Esophagus mucosa (tissue), 1 donor: ENCODE measurements around the gene MAT2A. TPM values are rescaled to one million over a fixed set of nuclear protein-coding genes. Genes with fewer than 3 reads are reported as not detected.
"Not testable (repeated sequence)": the region's sequence is repeated elsewhere in the genome, so short reads cannot be mapped to it uniquely, and the experiment has no call there.

Experiments
- ATAC-seq: fragments of 200-7000 bp; cut with Tn5 transposase; one replicate; pipeline ENCODE4 v1.9.1; 2020
- total RNA-seq: library from RNA; stranded (reverse); gene quantifications from one replicate; pipeline ENCODE4 v1.2.4, GENCODE V29; 2023
- donor health status: DM: yes; HTN: yes; CAD: no.

Gene MAT2A
- total RNA-seq, 1 donor from 2014 or later, result 235 TPM

- no peak for ATAC-seq
Measured at GRCh38 chr2:85547859-85548607, 9.1 kb downstream of the MAT2A start.

DNA sequence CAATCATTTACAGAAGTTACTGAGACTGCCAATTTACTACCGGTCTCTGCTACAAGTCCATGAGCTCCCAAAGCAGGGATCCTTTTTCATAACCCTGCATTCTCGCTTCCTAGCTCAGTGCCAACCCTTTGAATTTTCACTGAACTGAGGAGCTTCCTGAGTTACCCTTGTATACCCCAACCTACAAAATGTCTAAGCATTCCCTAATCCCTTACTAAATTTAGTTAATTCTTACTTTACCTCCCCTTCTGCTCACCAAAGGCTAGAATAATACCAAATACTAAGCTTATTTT lies 9.6 kb downstream of the MAT2A start:
- ATAC-seq, result no peak

DNA sequence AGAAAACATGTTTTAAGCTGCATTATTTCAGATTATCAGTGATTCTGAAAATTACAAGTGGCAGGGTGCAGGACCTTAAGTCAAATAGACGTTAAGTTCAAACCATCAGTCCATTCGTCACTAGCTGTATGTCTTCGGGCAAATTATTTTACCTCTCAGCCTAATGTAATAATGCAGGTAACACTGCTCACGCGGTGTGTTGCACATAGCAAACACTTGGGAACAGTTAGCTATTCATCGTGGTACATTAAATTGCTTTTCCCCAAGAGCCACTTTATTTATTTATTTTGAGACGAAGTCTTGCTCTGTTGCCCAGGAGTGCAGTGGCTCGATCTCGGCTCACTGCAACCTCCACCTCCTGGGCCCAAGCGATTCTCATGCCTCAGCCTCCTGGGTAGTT lies 10.1 kb downstream of the MAT2A start:
- ATAC-seq, result no peak

DNA sequence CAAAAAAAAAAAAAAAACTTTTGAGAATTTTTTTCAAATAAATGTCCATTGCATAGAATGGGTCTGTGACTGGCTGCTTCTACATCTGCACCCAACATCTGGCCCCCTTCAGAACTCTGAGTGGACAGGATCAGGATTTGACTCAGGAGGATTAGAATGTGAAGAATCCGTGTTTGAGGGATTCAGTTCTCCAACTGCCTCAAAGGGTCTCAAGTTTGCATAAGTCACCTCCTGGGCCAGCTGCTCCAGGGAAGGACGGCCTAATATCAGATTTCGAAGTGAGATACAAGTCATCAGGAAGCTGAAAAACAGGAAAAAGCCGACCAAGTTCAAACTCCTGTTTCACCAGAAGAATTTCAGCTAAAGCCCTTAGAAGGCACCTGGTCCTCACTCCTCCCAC lies 10.9 kb downstream of the MAT2A start:
- no peak for ATAC-seq

DNA sequence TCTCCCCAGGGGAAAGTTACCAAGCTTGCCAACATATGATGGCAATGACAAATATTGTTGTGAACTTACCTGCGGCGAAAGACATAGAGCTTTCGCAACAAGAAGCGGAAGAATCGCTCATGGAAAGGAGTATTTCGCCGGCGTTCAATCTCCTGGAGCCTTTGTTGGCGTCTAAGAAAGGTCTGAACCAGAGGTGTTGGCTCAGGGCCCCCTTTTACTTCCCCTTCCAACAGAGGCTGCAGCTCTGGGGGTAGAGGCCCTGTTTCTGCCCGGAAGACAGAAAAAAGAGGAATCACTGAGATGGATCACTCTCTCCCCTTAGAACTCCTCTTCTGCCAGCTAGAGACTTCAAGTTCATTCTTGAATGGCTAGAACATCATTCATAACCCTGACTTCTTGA lies 11.5 kb downstream of the MAT2A start:
- no peak for ATAC-seq

DNA sequence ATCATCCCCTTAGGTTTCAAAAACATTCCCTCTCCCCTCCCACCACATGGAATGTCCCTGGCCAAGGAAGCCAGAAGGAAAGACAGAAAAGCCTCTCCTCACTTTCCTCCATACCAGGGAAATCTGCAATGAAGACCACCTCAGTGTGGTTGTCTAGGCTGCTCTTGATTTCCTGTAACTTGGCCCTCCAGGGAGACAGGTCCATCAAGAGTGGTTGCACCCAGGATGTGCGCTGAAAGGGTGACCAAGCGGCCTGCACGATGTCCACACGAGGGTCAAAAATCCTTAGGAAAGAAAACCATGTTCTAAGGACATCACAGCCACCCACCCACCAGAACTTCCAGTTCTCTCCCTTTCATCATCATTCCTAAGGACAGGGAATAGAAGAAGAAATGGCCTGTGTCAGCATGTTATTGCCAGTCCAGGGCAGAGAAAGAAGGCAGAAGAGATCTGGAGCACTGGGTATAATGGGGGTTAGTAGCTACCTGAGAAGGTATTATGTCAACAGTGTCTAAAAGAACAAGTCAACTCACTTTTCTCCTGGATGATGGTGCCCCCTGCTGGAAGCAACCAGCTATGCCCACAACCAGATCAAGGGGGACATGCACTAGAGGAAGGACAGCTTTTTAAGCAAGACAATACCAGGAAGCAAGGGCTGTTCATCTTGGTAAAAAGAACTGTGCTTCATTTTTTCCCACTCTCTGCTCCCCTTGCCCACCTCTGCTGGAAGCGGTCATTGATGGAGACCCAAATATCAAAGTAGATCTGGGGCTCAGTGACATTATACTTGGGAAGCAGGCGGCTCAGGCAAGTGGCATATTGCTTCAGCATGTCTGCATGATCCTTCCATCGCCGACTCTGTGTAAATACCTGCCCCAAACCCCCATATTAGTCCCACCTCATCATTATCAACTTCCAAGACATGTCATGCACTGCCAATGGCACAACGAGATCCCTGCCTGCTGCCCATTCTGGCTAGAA lies 13.0 kb downstream of the MAT2A start:
- ATAC-seq, result peak; percentile 79

DNA sequence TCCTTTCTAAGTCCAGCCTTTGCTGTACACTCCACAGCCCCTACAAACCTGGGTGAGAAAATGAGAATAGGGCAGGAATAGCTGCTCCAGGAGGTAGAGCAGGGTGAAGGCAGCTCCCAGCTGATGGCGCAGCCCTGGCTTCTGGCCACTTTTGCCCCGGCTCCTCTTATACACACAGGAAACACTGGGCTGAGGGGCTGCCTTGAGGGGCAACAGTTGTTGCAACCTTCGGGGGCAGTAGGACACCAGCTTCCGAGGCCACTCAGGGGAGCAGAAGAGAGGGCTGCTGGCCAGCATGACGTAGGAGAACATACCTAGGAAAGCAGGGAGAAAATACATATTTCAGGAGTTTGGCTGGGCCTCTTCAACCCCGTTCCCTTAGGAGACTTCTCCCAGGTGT lies 14.2 kb downstream of the MAT2A start:
- no peak for ATAC-seq

- ATAC-seq, result no peak
Measured at GRCh38 chr2:85554980-85555612, 16.1 kb downstream of the MAT2A start.

DNA sequence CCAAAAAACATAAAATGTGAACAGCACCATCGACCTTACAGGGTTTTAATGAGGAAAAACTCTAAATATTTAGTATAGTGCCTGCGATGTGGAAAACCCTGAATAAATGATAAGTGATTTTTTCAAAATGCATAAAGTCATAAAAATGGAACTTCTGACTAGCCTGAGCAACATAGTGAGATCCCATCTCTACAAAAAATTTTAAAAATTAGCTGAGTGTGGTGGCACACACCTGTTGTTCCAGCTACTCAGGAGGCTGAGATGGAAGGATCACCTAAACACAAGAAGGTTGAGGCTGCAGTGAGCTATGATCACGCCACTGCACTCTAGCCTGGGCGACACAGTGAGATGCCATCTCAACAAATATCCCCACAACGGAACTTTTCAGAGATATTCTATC lies 18.2 kb downstream of the MAT2A start:
- ATAC-seq, result no peak

DNA sequence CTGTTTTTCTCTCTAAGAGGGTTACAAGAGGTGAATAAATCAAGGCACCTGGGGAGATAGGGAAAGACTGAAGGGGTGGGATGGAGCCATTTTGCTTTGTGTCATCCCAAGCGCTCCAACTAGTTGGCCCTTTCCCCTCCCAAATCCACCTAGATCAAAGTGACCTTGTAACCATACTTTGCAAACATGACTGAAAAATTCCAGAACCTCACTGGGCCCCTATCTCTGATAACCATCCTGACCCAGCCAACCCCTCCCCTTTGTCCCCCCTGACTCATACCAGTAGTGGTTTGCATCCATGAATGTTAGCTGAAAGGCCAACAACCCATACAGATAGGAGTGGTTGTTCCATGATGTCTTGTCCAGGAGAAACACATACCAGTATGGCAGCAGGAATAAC lies 19.2 kb downstream of the MAT2A start:
- no peak for ATAC-seq

- not testable (repeated sequence) for ATAC-seq
Measured at GRCh38 chr2:85560403-85560726, 21.4 kb downstream of the MAT2A start.

DNA sequence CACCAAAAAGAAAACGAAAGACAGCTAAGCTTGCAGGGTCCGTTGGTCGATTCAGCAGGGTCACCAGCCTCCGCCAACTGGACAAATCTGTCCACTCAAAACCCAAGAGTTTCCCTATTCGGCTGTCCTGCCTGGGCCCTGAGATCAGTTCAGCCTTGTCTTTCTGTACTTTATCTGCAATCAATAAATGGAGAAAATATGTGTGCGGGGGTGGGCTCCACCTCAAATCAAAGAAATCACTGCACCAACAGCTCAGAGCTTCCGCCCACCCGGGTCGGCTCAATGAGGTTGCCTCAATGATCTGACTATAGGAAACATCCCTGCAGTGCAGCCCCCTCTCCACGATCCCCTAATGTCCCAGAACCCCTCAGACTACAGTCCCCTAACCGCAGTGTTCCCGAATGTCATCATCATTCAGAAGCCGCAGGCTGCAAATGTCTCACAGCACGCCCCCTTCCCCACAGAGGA lies 21.9 kb downstream of the MAT2A start:
- ATAC-seq, result no peak

DNA sequence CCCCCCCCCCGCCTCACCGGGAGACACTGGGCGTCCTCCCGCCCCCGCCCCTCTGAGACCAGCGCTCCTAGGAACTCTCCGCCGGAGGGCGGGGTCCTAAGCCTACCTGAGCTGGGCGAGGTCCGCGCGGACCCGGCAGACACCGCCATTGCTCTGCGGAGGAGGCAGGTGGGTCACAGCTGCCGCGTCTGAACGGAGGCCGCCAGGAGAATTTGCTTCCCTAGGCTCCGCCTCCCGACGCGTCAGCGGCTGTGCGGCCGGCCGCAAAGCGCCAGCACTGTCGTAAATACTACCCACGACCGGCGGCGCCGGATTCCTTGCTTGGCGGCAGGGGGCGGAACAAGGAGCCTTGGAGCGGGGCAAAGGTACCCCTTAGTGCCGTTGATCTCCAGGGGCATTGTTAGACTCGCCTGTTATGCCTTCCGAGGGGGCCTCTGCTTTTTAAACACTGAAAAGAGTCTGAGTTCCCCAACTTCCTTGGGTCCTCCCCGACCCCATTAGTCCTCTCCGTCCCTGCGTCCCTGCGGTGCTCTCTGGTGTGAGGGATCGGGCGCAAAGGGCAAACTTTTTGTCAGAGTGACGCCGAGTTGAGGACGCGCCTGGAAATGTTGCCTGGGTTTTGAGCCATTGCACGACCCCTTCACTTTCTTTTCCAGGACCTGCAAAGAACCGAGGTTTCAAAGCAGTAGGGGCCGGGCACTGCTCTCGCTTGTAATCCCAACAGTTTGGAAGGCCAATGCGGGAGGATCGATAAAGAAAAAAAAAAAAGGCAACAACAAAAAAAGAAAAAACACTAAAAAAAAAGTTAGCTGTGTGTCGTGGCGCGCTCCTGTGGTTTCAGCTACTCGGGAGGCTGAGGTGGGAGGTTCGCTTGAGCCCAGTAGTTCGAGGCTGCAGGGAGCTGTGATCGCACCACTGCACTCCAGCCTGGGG lies 22.6 kb downstream of the MAT2A start, which contains the start of gene GGCX:
GGCX (minus strand) TSS at position 214 of the 933 bp plus-strand sequence; CDS start at position 149, 65 bp downstream.
- peak; percentile 98 for ATAC-seq

DNA sequence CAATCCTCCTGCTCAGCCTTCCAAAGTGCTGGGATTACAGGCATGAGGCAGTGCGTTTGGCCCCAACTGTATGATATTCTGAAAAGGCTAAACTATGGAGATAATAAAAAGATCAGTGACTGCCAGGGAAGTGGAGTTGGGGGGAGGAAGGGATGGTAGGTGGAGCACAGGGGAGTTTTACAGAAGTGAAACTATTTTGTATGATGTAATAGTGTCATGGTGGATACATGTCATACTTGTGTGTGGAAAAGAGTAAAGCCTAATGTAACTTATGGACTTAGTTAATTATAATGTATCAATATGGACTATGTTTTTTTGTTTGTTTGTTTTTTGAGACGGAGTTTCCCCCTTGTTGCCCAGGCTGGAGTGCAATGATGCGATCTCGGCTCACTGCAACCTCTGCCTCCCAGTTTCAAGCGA lies 25.2 kb downstream of the MAT2A start:
- no peak for ATAC-seq

- ATAC-seq, result no peak
Measured at GRCh38 chr2:85566265-85566664, 27.3 kb downstream of the MAT2A start.

GRCh38 chr2:85575739-85576138 lies 36.8 kb downstream of the MAT2A start:
- no peak for ATAC-seq

GRCh38 chr2:85577063-85577385 lies 38.1 kb downstream of the MAT2A start:
- ATAC-seq, result no peak

GRCh38 chr2:85577386-85578242 lies 38.6 kb downstream of the MAT2A start, which contains the start of gene VAMP8:
VAMP8 (plus strand) TSS chr2:85577586; CDS start chr2:85577647, 61 bp downstream.
- peak; percentile 91 for ATAC-seq

DNA sequence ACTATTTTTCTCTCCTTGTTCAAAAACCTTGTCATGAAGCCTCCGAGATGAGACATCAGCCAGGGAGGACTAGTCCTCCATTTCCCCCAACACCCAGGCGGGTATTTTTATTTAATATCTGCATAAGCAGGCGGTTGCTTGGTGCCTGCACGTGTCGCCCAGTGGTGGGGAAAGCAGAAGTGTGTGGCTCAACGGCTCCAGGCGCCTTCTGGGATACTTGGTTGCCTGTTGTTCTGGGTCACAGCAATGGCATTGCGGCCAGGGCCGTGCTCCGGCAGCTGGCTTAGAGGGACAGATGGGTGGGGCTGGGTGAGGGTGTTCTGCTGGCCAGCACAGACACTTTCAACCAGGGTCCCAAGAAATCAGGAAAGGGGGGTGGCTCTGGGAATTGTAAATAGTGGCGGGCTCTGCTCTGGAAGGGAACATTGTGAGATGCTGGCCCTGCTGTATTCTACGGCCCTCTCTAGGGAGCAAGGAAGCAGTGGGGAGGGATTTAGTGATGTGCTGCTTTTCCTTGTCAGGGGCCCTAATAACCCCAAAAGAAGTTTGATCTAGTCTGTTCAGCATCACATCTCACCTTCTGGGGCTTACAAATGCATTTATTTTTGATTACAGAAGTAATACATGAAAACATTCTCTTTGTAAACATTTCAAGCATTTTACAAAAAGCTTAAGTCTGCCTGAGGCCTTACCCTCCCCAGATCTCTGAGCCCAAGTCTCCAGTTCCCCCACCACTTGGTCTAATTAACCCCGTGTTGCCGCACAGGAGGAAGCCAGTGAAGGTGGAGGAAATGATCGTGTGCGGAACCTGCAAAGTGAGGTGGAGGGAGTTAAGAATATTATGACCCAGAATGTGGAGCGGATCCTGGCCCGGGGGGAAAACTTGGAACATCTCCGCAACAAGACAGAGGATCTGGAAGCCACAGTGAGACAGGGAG lies 39.5 kb downstream of the MAT2A start:
- ATAC-seq, result peak; percentile 39
